Endodermal cell (in vitro differentiated cells): ENCODE data around the gene MFSD2A. TPM values are rescaled to one million over a fixed set of nuclear protein-coding genes. Genes with fewer than 3 reads are reported as not detected.

Experiments used
- DNase-seq: peaks from one replicate; pipeline ENCODE4 v3.0.0-alpha.2; 2017
- H3K27ac ChIP-seq: 2 replicates; pipeline ENCODE4 v1.5.1; 2013; ENCODE audit warnings: mild to moderate bottlenecking, low read depth, low read length, moderate library complexity
- H3K27me3 ChIP-seq: 2 replicates; pipeline ENCODE4 v1.6.1; 2013; ENCODE audit warnings: mild to moderate bottlenecking, low read length, moderate library complexity; ENCODE audit not compliant: insufficient read depth, control insufficient read depth, poor library complexity, severe bottlenecking
- H3K36me3 ChIP-seq: 2 replicates; pipeline ENCODE4 v1.7.0; 2013; ENCODE audit warnings: mild to moderate bottlenecking, low read length, moderate library complexity; ENCODE audit not compliant: control insufficient read depth, insufficient read depth
- H3K4me1 ChIP-seq: one replicate; pipeline ENCODE4 v1.7.0; 2013; ENCODE audit warnings: low read length; ENCODE audit not compliant: control insufficient read depth, insufficient read depth
- H3K4me3 ChIP-seq: 2 replicates; pipeline ENCODE4 v1.5.1; 2013; ENCODE audit warnings: mild to moderate bottlenecking, low read length, moderate library complexity
- H3K9ac ChIP-seq: 2 replicates; pipeline ENCODE4 v1.6.1; 2013; ENCODE audit warnings: mild to moderate bottlenecking, low read length, moderate library complexity; ENCODE audit not compliant: poor library complexity, severe bottlenecking; ENCODE audit errors: extremely low read depth
- H3K9me3 ChIP-seq: 2 replicates; pipeline ENCODE4 v1.6.1; 2013; ENCODE audit warnings: mild to moderate bottlenecking, low read length, moderate library complexity; ENCODE audit not compliant: control insufficient read depth
- H3K27ac Mint-ChIP-seq: 2 replicates; pipeline ENCODE4 v1.8.0; 2020; ENCODE audit warnings: mixed read lengths
- H3K27me3 Mint-ChIP-seq: 2 replicates; pipeline ENCODE4 v1.8.0; 2021; ENCODE audit warnings: mild to moderate bottlenecking, mixed read lengths; ENCODE audit not compliant: insufficient read depth
- H3K36me3 Mint-ChIP-seq: 2 replicates; pipeline ENCODE4 v1.8.0; 2020; ENCODE audit warnings: low read depth, mixed read lengths
- H3K4me1 Mint-ChIP-seq: 2 replicates; pipeline ENCODE4 v1.8.0; 2020; ENCODE audit warnings: mixed read lengths
- H3K4me3 Mint-ChIP-seq: 2 replicates; pipeline ENCODE4 v1.8.0; 2020; ENCODE audit warnings: mild to moderate bottlenecking, moderate library complexity, mixed read lengths
- H3K9me3 Mint-ChIP-seq: 2 replicates; pipeline ENCODE4 v1.8.0; 2020; ENCODE audit warnings: mild to moderate bottlenecking, mixed read lengths
- CTCF ChIP-seq: fragments of 200-600 bp; sonication (generic); conservative IDR thresholded peaks from 2 replicates; pipeline ENCODE4 v1.5.0; 2021; ENCODE audit warnings: antibody characterized with exemption, mild to moderate bottlenecking
- WGBS, 2 experiments: methylation state at CpG; one replicate each; pipeline versions ENCODE4 v1.1.5 to v1.1.7; 2013; ENCODE audit warnings: missing lambda C conversion rate in 2 of 2, mixed read lengths in 1 of 2; ENCODE audit not compliant: insufficient coverage in 1 of 2, insufficient read length in 1 of 2; 5-methylcytosine and 5-hydroxymethylcytosine counted together
- total RNA-seq, 2 donors: library from RNA; stranded (reverse); fragmentation: NEBNext Ultra II Directional in 1 of 2; extraction: Animal tissue kit (Norgen Biotek cat#: 25700) in 1 of 2; gene quantifications; 2 replicates in 1 of 2; 3 replicates in 1 of 2; pipeline ENCODE4 v1.2.1, GENCODE V29; 2021

The MFSD2A gene
- total RNA-seq, 2 donors from 2014 or later, result 6.3 to 8.5 TPM

GRCh38 chr1:39917825-39918224, 37.1 kb upstream of the MFSD2A start:
- no peak overlapping the region for H3K9ac ChIP-seq
- H3K4me3 Mint-ChIP-seq, result no peak overlapping the region
- 90 to 92% methylated on average over 2 of the region's 2 CpGs for WGBS, 2 experiments
- H3K27me3 Mint-ChIP-seq, result no peaks in the 10 kb centered on the region
- TF ChIP-seq CTCF, result peak; percentile 55
- no peak overlapping the region for H3K27ac ChIP-seq
- DNase-seq, result no peak
- no peak overlapping the region for H3K27ac Mint-ChIP-seq
- H3K27me3 ChIP-seq, result no peaks in the 10 kb centered on the region
- no peaks in the 10 kb centered on the region for H3K9me3 ChIP-seq
- H3K4me1 Mint-ChIP-seq, result peaks cover 12% of the 10 kb centered on the region
- H3K4me1 ChIP-seq, result peaks cover 3% of the 10 kb centered on the region
- H3K9me3 Mint-ChIP-seq, result peaks cover 4% of the 10 kb centered on the region
- H3K36me3 ChIP-seq, result no peaks in the 10 kb centered on the region
- H3K36me3 Mint-ChIP-seq, result no peaks in the 10 kb centered on the region
- no peak overlapping the region for H3K4me3 ChIP-seq

- Histone ChIP-seq H3K9me3 (no peaks in the 10 kb centered on the region), H3K27ac (no peak overlapping the region), H3K27me3 (no peaks in the 10 kb centered on the region), H3K4me3 (no peak overlapping the region), H3K9ac (no peak overlapping the region), H3K36me3 (no peaks in the 10 kb centered on the region), H3K4me1 (peaks cover 3% of the 10 kb centered on the region)
- Mint-ChIP-seq H3K36me3 (no peaks in the 10 kb centered on the region), H3K4me3 (no peak overlapping the region), H3K27ac (no peak overlapping the region), H3K4me1 (peaks cover 16% of the 10 kb centered on the region), H3K27me3 (no peaks in the 10 kb centered on the region), H3K9me3 (no peaks in the 10 kb centered on the region)
- TF ChIP-seq CTCF, result peak; percentile 83
- 44 to 56% methylated on average over 3 of the region's 3 CpGs for WGBS, 2 experiments
- DNase-seq, result peak; percentile 84
These were observed 35.4 kb upstream of the MFSD2A start for GRCh38 chr1:39919545-39919944.

- no peak overlapping the region for H3K27ac ChIP-seq
- no peaks in the 10 kb centered on the region for H3K27me3 ChIP-seq
- Mint-ChIP-seq H3K4me1 (peaks cover 39% of the 10 kb centered on the region), H3K27me3 (no peaks in the 10 kb centered on the region), H3K36me3 (no peaks in the 10 kb centered on the region), H3K4me3 (peak overlapping the region; percentile 32), H3K27ac (peak overlapping the region; percentile 76), H3K9me3 (no peaks in the 10 kb centered on the region)
- peak; percentile 95 for DNase-seq
- no peaks in the 10 kb centered on the region for H3K36me3 ChIP-seq
- no peak overlapping the region for H3K9ac ChIP-seq
- no peak for TF ChIP-seq CTCF
- 5 to 13% methylated on average over 19 to 25 of the region's 25 CpGs for WGBS, 2 experiments
- peaks cover 16% of the 10 kb centered on the region for H3K4me1 ChIP-seq
- no peak overlapping the region for H3K4me3 ChIP-seq
- no peaks in the 10 kb centered on the region for H3K9me3 ChIP-seq
These were observed 32.7 kb upstream of the MFSD2A start for GRCh38 chr1:39922251-39922688.
